ENCODE results near the gene HSBP1L1.

- TF ChIP-seq NRF1 (IDR thresholded peaks at IDR 0.05; ENCODE audit: low read depth, low read length) (no peak), CTCF (IDR thresholded peaks at IDR 0.05) (no peak), ELF1 (IDR thresholded peaks at IDR 0.05) (no peak), GABPA (IDR thresholded peaks at IDR 0.05; ENCODE audit: low read depth) (no peak), EZH2phosphoT487 (IDR thresholded peaks at IDR 0.05; ENCODE audit: borderline replicate concordance, low read depth) (no peak), SMC3 (IDR thresholded peaks at IDR 0.05; ENCODE audit: low read depth, low read length) (no peak), REST (IDR thresholded peaks at IDR 0.05; ENCODE audit: low read depth, low read length) (no peak), POLR2AphosphoS5 (IDR thresholded peaks at IDR 0.05; ENCODE audit: low read depth, low read length) (no peak), EP300 (IDR thresholded peaks at IDR 0.05; ENCODE audit: borderline replicate concordance in 1 of 2, low read depth in 1 of 2, low read length in 1 of 2) (no peak)
Observed at GRCh38 chr18:80000877-80001276, 36.4 kb downstream of the HSBP1L1 start.
